Peyer's patch (tissue), 4 donors: ENCODE measurements around the gene B3GALNT1. TPM values are rescaled to one million over a fixed set of nuclear protein-coding genes. Genes with fewer than 3 reads are reported as not detected.

Experiments
- DNase-seq, 3 donors: peaks; one replicate each; pipeline ENCODE4 v3.0.0-alpha.2; 2017 to 2019
- H3K27ac ChIP-seq, 4 donors: fragments of 200-600 bp; sonication (generic); one replicate each; pipeline ENCODE4 v1.5.1; 2016 to 2019
- H3K27me3 ChIP-seq, 2 donors: fragments of 200-600 bp; sonication (generic); one replicate each; pipeline ENCODE4 v1.5.1; 2019
- H3K36me3 ChIP-seq, 3 donors: fragments of 200-600 bp; sonication (generic); one replicate each; pipeline ENCODE4 v1.5.1; 2016 to 2019
- H3K4me1 ChIP-seq, 4 donors: fragments of 200-600 bp; sonication (generic); one replicate each; pipeline ENCODE4 v1.5.1; 2016 to 2019
- H3K4me3 ChIP-seq, 4 donors: fragments of 200-600 bp; sonication (generic); 1 replicate in 3 of 4; 2 replicates in 1 of 4; pipeline ENCODE4 v1.5.1; 2016 to 2019; ENCODE audit warnings: mild to moderate bottlenecking in 1 of 4
- H3K9me3 ChIP-seq, 4 donors: fragments of 200-600 bp; sonication (generic); one replicate each; pipeline ENCODE4 v1.5.1; 2016 to 2019; ENCODE audit warnings: mild to moderate bottlenecking in 1 of 4
- CTCF ChIP-seq, 6 experiments: fragments of 450-650 bp in 4 of 6; fragments of 200-600 bp in 2 of 6; sonication (generic) in 1 of 6; IDR thresholded peaks; one replicate each; pipeline ENCODE4 v1.5.1; 2017 to 2019; ENCODE audit warnings: antibody characterized with exemption in 6 of 6, mild to moderate bottlenecking in 3 of 6, moderate library complexity in 1 of 6
- POLR2A ChIP-seq, 2 donors: fragments of 450-650 bp; IDR thresholded peaks; one replicate each; pipeline ENCODE4 v1.5.1; 2017; ENCODE audit warnings: antibody characterized with exemption in 2 of 2, mild to moderate bottlenecking in 2 of 2, moderate library complexity in 2 of 2
- total RNA-seq, 4 donors: library from RNA; depleted of rRNA; stranded (reverse); fragments of >200 nt; gene quantifications; one replicate each; pipeline ENCODE4 v1.1.0, GENCODE V29; 2016

B3GALNT1 gene
- 1 to 10 TPM in 1 of 4 donors, under 1 TPM in 3; 0.18 to 1.4 (median 0.61) TPM for total RNA-seq

- Histone ChIP-seq H3K36me3 (no peaks in the 10 kb centered on the region), H3K27ac (peak within 1 kb of the TSS in 2 of 4 donors; percentile 5 to 62), H3K4me1 (peaks cover 0 to 8% (median 2%) of the 10 kb centered on the region in 4 donors), H3K4me3 (peak within 1 kb of the TSS; percentile 53 to 76 (median 64)), H3K9me3 (no peaks in the 10 kb centered on the region), H3K27me3 (no peaks in the 10 kb centered on the region)
- peak in 2 of 3 donors; percentile 58 to 64 for DNase-seq
- TF ChIP-seq POLR2A (IDR thresholded peaks at IDR 0.05) = no peak
- TF ChIP-seq CTCF (IDR thresholded peaks at IDR 0.05) = peak in 1 of 6 experiments; percentile 2
These were observed at the start of gene B3GALNT1 for GRCh38 chr3:161104561-161105551. TSS of gene B3GALNT1 (minus strand) at chr3:161105349. CDS start at chr3:161086754, 18,595 bp downstream.

GRCh38 chr3:161153480-161153879 lies 48.3 kb upstream of the B3GALNT1 start:
- TF ChIP-seq POLR2A (IDR thresholded peaks at IDR 0.05) (no peak), CTCF (IDR thresholded peaks at IDR 0.05) (no peak)
- no peak for DNase-seq
- no peaks in the 10 kb centered on the region for H3K9me3 ChIP-seq
- no peaks in the 10 kb centered on the region for H3K36me3 ChIP-seq
- no peaks in the 10 kb centered on the region for H3K27me3 ChIP-seq
- H3K4me3 ChIP-seq = no peak overlapping the region
- H3K27ac ChIP-seq = no peak overlapping the region
- no peaks in the 10 kb centered on the region for H3K4me1 ChIP-seq

- TF ChIP-seq POLR2A (IDR thresholded peaks at IDR 0.05) (no peak), CTCF (IDR thresholded peaks at IDR 0.05) (no peak)
- Histone ChIP-seq H3K36me3 (no peaks in the 10 kb centered on the region), H3K9me3 (no peaks in the 10 kb centered on the region), H3K27me3 (no peaks in the 10 kb centered on the region), H3K27ac (no peak overlapping the region), H3K4me1 (no peaks in the 10 kb centered on the region), H3K4me3 (no peak overlapping the region)
- DNase-seq = no peak
These were observed 44.9 kb upstream of the B3GALNT1 start for GRCh38 chr3:161150001-161150525.

- Histone ChIP-seq H3K4me1 (no peaks in the 10 kb centered on the region), H3K27ac (no peak overlapping the region), H3K9me3 (no peaks in the 10 kb centered on the region), H3K4me3 (no peak overlapping the region), H3K27me3 (no peaks in the 10 kb centered on the region), H3K36me3 (no peaks in the 10 kb centered on the region)
- no peak for TF ChIP-seq POLR2A (IDR thresholded peaks at IDR 0.05)
- TF ChIP-seq CTCF (IDR thresholded peaks at IDR 0.05) = no peak
- DNase-seq = no peak
These were observed 44.4 kb upstream of the B3GALNT1 start for GRCh38 chr3:161149529-161149928.

GRCh38 chr3:161148832-161149475 lies 43.8 kb upstream of the B3GALNT1 start:
- TF ChIP-seq POLR2A (IDR thresholded peaks at IDR 0.05) (no peak), CTCF (IDR thresholded peaks at IDR 0.05) (no peak)
- no peak overlapping the region for H3K4me3 ChIP-seq
- DNase-seq = no peak
- H3K27ac ChIP-seq = no peak overlapping the region
- no peaks in the 10 kb centered on the region for H3K9me3 ChIP-seq
- H3K4me1 ChIP-seq = no peaks in the 10 kb centered on the region
- H3K27me3 ChIP-seq = no peaks in the 10 kb centered on the region
- H3K36me3 ChIP-seq = no peaks in the 10 kb centered on the region
